ENCODE measurements around the gene KRT79. TPM values are rescaled to one million over a fixed set of nuclear protein-coding genes. Genes with fewer than 3 reads are reported as not detected.

Gene KRT79
- total and polyA plus RNA-seq, 2 of the 8 experiments (the other 6 are each of a cell fraction or from before 2014, with no cell fraction given) = not detected

DNA sequence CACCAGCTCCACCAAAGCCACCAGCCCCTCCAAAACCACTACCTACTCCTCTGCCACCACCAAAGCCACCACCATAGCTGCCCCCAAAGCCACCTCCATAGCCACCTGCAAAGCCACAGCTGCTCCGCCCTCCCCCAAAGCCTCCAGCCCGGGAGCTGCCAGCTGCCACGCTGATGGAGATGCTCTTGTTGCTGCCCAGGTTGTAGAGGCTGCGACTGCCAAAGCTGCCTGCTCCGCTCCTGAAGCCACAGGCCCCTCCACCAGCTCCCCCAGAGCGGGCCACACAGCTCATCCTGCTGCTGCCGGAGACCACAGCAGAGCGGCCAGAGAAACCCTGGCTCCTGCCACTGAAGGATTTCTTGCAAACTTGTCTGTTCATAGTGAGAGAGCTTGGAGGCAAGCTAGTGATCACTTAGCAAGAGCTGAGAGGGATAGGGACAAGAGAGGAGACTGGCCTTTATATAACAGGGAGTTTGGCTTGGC is 57.2 kb downstream of the KRT79 start, which contains the start of gene KRT76:
KRT76 (minus strand) TSS at position 433 of the 483 bp plus-strand sequence; CDS start at position 379, 54 bp downstream.
- CTCF ChIA-PET (ENCODE audit: partially characterized antibody) = interaction anchor here (0.8 to 3.0 kb wide), 10 partner anchors 10 to 141 kb away, joined by 3 to 14 read pairs (median 4); no protein-coding TSS in a partner anchor
- H3K9me3 ChIP-seq (ENCODE audit: insufficient read depth in 2 of 2, low read depth in 1 of 2, low read length in 1 of 2) = no peaks in the 10 kb centered on the region
- 94% methylated on average over 8 of the region's 8 CpGs; no CpG with 5 or more reads in 1 of the 2 experiments for WGBS, 2 experiments (ENCODE audit: extremely low coverage in 1 of 2, insufficient coverage in 1 of 2, insufficient read length in 1 of 2, insufficient replicate concordance in 2 of 2, low coverage in 1 of 2, low lambda C conversion rate in 2 of 2, missing lambda C conversion rate in 1 of 2)
- no peak within 1 kb of the TSS for H2AK5ac ChIP-seq (ENCODE audit: low read depth, low read length)
- no peak within 1 kb of the TSS for H4K5ac ChIP-seq (ENCODE audit: insufficient read length, low read depth, low read length)
- no peak within 1 kb of the TSS for H3K14ac ChIP-seq (ENCODE audit: insufficient read length)
- H3K23ac ChIP-seq (ENCODE audit: insufficient read length) = no peak within 1 kb of the TSS
- no peak within 1 kb of the TSS for H2BK20ac ChIP-seq (ENCODE audit: low read length)
- H2BK5ac ChIP-seq (ENCODE audit: low read depth, low read length) = no peak within 1 kb of the TSS
- H3K4me1 ChIP-seq (replicated peaks in 1 of 4; ENCODE audit: control insufficient read depth in 3 of 4, insufficient read depth in 4 of 4, low read length in 3 of 4) = no peaks in the 10 kb centered on the region
- no peak within 1 kb of the TSS for H3K4me3 ChIP-seq (ENCODE audit: extremely low read depth in 1 of 4, insufficient read depth in 2 of 4, low read depth in 3 of 4, low read length in 4 of 4)
- H3K27me3 ChIP-seq (replicated peaks in 1 of 4; ENCODE audit: control insufficient read depth in 3 of 4, extremely low read depth in 1 of 4, insufficient read depth in 3 of 4, low read length in 3 of 4) = 0 out of 7 replicates have a peak, but pooled peaks cover 0 to 2% (median 0%) of the 10 kb centered on the region in 4 experiments
- H4K20me1 ChIP-seq (replicated peaks in 1 of 2; ENCODE audit: control insufficient read depth in 1 of 2, insufficient read depth in 2 of 2, low read length in 2 of 2) = no peaks in the 10 kb centered on the region
- no peak for FAIRE-seq
- no peak within 1 kb of the TSS for H2BK120ac ChIP-seq (replicated peaks; ENCODE audit: low read depth, low read length)
- H2AFZ ChIP-seq (ENCODE audit: low read length) = no peak within 1 kb of the TSS
- H3K56ac ChIP-seq (replicated peaks; ENCODE audit: insufficient read length, low read depth, low read length) = no peak within 1 kb of the TSS
- H3K79me2 ChIP-seq (ENCODE audit: control insufficient read depth in 1 of 2, insufficient read depth in 2 of 2, low read length in 2 of 2) = no peaks in the 10 kb centered on the region
- TF ChIP-seq SIX5 (IDR thresholded peaks at IDR 0.05; ENCODE audit: low read depth, low read length) = no peak
- no peaks in the 10 kb centered on the region for H3K79me1 ChIP-seq (ENCODE audit: low read depth, low read length)
- no peak within 1 kb of the TSS for H3K4ac ChIP-seq (replicated peaks; ENCODE audit: insufficient read length, low read depth, low read length)
- no peak within 1 kb of the TSS for H3K9ac ChIP-seq (replicated peaks in 1 of 4; ENCODE audit: extremely low read depth in 1 of 4, low read depth in 3 of 4, low read length in 3 of 4)
- H4K91ac ChIP-seq (replicated peaks; ENCODE audit: insufficient read length, low read length) = no peak within 1 kb of the TSS
- H3K4me2 ChIP-seq (ENCODE audit: insufficient read depth in 1 of 2, low read depth in 2 of 2, low read length in 2 of 2) = no peak within 1 kb of the TSS
- H3K23me2 ChIP-seq (ENCODE audit: low read depth, low read length) = no peaks in the 10 kb centered on the region
- POLR2A ChIA-PET (ENCODE audit: partially characterized antibody) = interaction anchor here (0.7 kb wide), 1 partner anchor 18 kb away, joined by 3 read pairs; no protein-coding TSS in a partner anchor
- no peak within 1 kb of the TSS for H2BK15ac ChIP-seq (ENCODE audit: low read length)
- DNase-seq (ENCODE audit: low read depth in 1 of 2, low spot score in 2 of 2) = no peak
- no peak within 1 kb of the TSS for H3K18ac ChIP-seq (ENCODE audit: extremely low read depth, low read length)
- H3K27ac ChIP-seq (ENCODE audit: low read depth, low read length) = no peak within 1 kb of the TSS
- H3K36me3 ChIP-seq (ENCODE audit: control insufficient read depth in 2 of 4, insufficient read depth in 4 of 4, low read length in 3 of 4) = no peaks in the 10 kb centered on the region
- H2BK12ac ChIP-seq (ENCODE audit: low read depth, low read length) = no peak within 1 kb of the TSS
- H4K8ac ChIP-seq (ENCODE audit: extremely low read depth, insufficient read depth, low read length) = no peak within 1 kb of the TSS

Measured in H1 (cell line).